Ectodermal cell (in vitro differentiated cells): ENCODE results near the gene SEMA4A.
"Not testable (repeated sequence)": the region's sequence is repeated elsewhere in the genome, so short reads cannot be mapped to it uniquely, and the experiment has no call there.

Experiments
- H3K27ac ChIP-seq: 2 replicates; pipeline ENCODE4 v1.7.0; 2013; ENCODE audit warnings: mild to moderate bottlenecking, low read depth, low read length; ENCODE audit not compliant: insufficient read depth, poor library complexity, severe bottlenecking
- H3K27me3 ChIP-seq: 2 replicates; pipeline ENCODE4 v1.7.0; 2013; ENCODE audit warnings: mild to moderate bottlenecking, low read length; ENCODE audit not compliant: insufficient read depth, control insufficient read depth, poor library complexity, severe bottlenecking
- H3K36me3 ChIP-seq: one replicate; pipeline ENCODE4 v1.7.0; 2013; ENCODE audit warnings: low read length; ENCODE audit not compliant: control insufficient read depth, insufficient read depth
- H3K4me1 ChIP-seq: one replicate; pipeline ENCODE4 v1.7.0; 2013; ENCODE audit warnings: low read length; ENCODE audit not compliant: control insufficient read depth, insufficient read depth
- H3K4me3 ChIP-seq: 2 replicates; pipeline ENCODE4 v1.7.0; 2013; ENCODE audit warnings: low read depth, low read length, control low read depth; ENCODE audit not compliant: insufficient read depth
- H3K9me3 ChIP-seq: 2 replicates; pipeline ENCODE4 v1.7.0; 2013; ENCODE audit warnings: mild to moderate bottlenecking, low read length, moderate library complexity; ENCODE audit not compliant: control insufficient read depth
- WGBS, 2 experiments: methylation state at CpG; one replicate each; pipeline ENCODE4 v1.1.7; 2013; ENCODE audit warnings: missing lambda C conversion rate in 2 of 2; 5-methylcytosine and 5-hydroxymethylcytosine counted together

Gene SEMA4A

DNA sequence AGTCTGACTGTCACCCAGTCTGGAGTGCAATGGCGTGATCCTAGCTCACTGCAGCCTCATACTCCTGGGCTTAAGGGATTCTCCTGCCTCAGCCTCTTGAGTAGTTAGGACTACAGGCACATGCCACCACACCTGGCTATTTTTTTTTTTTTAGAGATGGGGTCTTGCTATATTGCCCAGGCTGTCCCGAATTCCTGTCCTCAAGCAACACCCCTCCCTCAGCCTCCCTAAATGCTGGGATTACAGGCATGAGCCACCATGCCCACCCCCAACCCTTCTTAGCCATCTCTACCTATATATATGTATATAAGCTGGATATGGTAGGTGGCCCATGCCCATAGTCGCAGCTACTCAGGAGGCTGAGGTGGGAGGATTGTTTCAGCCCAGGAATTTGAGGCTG, 27.1 kb downstream of the SEMA4A start:
- H3K27ac ChIP-seq, result no peak overlapping the region
- no peaks in the 10 kb centered on the region for H3K9me3 ChIP-seq
- no peaks in the 10 kb centered on the region for H3K36me3 ChIP-seq
- H3K4me1 ChIP-seq, result peaks cover 14% of the 10 kb centered on the region
- 96 to 100% methylated on average over 2 to 3 of the region's 3 CpGs for WGBS, 2 experiments
- H3K27me3 ChIP-seq, result no peaks in the 10 kb centered on the region
- H3K4me3 ChIP-seq, result no peak overlapping the region

- 0 to 3% methylated on average over 6 to 8 of the region's 8 CpGs for WGBS, 2 experiments
- not testable (repeated sequence) for H3K27ac ChIP-seq, H3K27me3 ChIP-seq, H3K9me3 ChIP-seq, H3K4me3 ChIP-seq, H3K36me3 ChIP-seq
- peaks cover 14% of the 10 kb centered on the region for H3K4me1 ChIP-seq
Measured at GRCh38 chr1:156181391-156181924, 28.1 kb downstream of the SEMA4A start.

DNA sequence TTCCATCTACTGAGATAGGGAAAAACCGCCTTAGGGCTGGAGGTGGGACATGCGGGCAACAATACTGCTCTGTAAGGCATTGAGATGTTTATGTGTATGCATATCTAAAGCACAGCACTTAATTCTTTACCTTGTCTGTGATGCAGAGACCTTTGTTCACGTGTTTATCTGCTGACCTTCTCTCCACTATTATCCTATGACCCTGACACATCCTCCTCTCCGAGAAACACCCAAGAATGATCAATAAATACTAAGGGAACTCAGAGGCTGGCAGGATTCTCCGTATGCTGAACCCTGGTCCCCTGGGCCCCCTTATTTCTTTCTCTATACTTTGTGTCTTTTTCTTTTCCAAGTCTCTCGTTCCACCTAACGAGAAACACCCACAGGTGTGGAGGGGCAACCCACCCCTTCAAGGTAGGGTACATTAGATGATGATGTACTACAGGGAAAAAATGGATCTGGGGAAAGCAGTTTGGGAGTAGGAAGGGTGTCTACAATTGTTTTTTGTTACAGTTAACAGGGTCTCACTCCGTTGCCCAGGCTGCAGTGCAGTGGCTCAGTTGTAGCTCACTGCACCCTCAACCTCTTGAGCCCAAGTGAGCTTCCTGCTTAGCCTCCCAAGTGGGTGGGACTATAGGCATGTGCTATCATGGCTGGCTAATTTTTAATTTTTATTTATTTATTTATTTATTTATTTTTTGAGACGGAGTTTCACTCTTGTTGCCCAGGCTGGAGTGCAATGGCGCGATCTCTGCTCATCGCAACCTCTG, 28.8 kb downstream of the SEMA4A start:
- not testable (repeated sequence) for H3K27ac ChIP-seq, H3K9me3 ChIP-seq, H3K27me3 ChIP-seq, H3K4me3 ChIP-seq, H3K36me3 ChIP-seq, H3K4me1 ChIP-seq
- WGBS, 2 experiments, result 68 to 69% methylated on average over 10 of the region's 12 CpGs

- H3K9me3 ChIP-seq, H3K4me1 ChIP-seq, H3K27me3 ChIP-seq, H3K27ac ChIP-seq, H3K4me3 ChIP-seq, H3K36me3 ChIP-seq: not testable (repeated sequence)
- 92 to 100% methylated on average over 2 of the region's 2 CpGs for WGBS, 2 experiments
Measured at GRCh38 chr1:156186347-156187177, 33.2 kb downstream of the SEMA4A start.

DNA sequence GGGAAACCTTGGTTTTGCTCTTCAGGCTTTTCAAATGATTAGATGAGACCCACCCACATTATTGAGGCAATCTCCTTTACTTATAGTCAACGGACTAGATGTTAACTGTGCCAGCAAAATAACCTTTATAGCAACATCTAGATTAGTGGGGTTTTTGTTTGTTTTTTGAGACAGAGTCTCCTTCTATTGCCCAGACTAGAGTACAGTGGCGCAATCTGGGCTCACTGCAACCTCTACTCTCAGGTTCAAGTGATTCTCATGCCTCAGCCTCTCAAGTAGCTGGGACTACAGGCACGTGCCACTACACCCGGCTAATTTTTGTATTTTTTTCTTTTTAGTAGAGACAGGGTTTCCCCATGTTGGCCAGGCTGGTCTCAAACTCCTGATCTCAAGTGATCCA, 36.9 kb downstream of the SEMA4A start:
- WGBS, 2 experiments, result 87 to 90% methylated on average over 4 of the region's 4 CpGs
- H3K36me3 ChIP-seq, H3K27ac ChIP-seq, H3K9me3 ChIP-seq, H3K27me3 ChIP-seq, H3K4me3 ChIP-seq, H3K4me1 ChIP-seq: not testable (repeated sequence)

- Histone ChIP-seq H3K4me3 (no peak overlapping the region), H3K9me3 (no peaks in the 10 kb centered on the region), H3K36me3 (no peaks in the 10 kb centered on the region), H3K27ac (no peak overlapping the region), H3K27me3 (no peaks in the 10 kb centered on the region), H3K4me1 (no peaks in the 10 kb centered on the region)
- 73 to 94% methylated on average over 3 to 4 of the region's 4 CpGs for WGBS, 2 experiments
Measured at GRCh38 chr1:156191292-156191964, 38.0 kb downstream of the SEMA4A start.

DNA sequence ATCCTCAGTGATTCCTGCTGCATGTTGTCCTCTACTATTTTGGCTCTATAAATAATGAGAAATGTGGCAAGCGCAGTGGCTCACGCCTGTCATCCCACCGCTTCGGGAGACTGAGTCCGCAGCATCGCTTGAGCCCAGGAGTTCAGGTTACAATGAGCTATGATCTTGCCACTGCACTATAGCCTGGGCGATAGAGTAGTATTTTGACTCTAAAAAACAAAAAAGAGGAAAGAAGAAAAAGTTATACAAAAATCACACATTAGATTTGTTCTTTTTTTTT, 39.8 kb downstream of the SEMA4A start:
- Histone ChIP-seq H3K4me1 (no peaks in the 10 kb centered on the region), H3K27me3 (no peaks in the 10 kb centered on the region), H3K9me3 (no peaks in the 10 kb centered on the region), H3K36me3 (no peaks in the 10 kb centered on the region), H3K4me3 (no peak overlapping the region), H3K27ac (no peak overlapping the region)
- 95 to 97% methylated on average over 6 to 7 of the region's 7 CpGs for WGBS, 2 experiments

DNA sequence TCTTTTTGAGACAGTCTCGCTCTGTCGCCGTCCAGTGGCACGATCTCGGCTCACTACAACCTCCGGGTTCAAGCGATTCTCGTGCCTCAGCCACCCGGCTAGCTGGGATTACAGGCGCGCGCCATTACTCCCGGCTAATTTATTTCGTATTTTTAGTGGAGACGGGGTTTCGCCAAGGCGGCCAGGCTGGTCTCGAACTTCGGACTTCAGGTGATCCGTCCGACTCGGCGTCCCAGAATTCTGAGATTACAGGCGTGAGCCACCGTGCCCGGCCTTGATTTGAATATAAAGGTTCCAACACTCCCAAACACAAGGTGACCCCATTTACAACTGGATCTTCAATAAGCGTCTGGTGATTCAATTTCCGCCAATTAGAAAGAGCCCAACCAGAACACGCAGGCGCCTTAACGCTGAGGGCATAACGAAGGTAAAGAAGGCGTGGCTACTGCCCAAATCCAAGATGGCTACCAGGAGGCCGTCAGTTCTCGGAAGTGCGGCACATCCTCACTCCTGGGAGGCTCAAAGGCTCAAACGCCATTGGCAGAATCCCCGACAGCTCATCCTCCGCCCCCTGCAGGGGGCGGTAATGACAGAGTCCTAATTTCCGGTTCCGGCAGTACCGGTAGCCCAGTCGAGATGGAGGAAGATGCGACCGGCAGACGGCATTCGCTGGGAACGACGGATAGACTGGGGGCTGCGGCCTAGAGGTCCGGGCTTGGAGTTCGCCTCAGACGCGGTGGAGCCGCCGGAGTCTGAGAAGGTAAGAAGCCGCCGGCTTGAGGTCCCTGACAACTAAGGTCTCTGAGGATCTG, 40.3 kb downstream of the SEMA4A start, which contains the start of gene SLC25A44:
SLC25A44 (plus strand) TSS at position 617 of the 812 bp plus-strand sequence. CDS start 5,744 bp downstream, outside the sequence.
- WGBS, 2 experiments, result 29 to 30% methylated on average over 59 of the region's 59 CpGs
- H3K27ac ChIP-seq, result peak within 1 kb of the TSS; percentile 16
- H3K36me3 ChIP-seq, result no peaks in the 10 kb centered on the region
- no peaks in the 10 kb centered on the region for H3K4me1 ChIP-seq
- H3K27me3 ChIP-seq, result no peaks in the 10 kb centered on the region
- no peaks in the 10 kb centered on the region for H3K9me3 ChIP-seq
- H3K4me3 ChIP-seq, result peak within 1 kb of the TSS; percentile 99

- Histone ChIP-seq H3K4me3 (peak overlapping the region; percentile 99), H3K9me3 (no peaks in the 10 kb centered on the region), H3K36me3 (no peaks in the 10 kb centered on the region), H3K27ac (peak overlapping the region; percentile 16), H3K27me3 (no peaks in the 10 kb centered on the region), H3K4me1 (no peaks in the 10 kb centered on the region)
- WGBS, 2 experiments, result 18 to 19% methylated on average over 14 of the region's 14 CpGs
Measured at GRCh38 chr1:156194300-156194652, 40.9 kb downstream of the SEMA4A start.
